NCI-H1092 treated with DMSO at 0.1 percent for 48 hours (cell line): ENCODE data around the gene PSMC2.
"Not testable (repeated sequence)": the region's sequence is repeated elsewhere in the genome, so short reads cannot be mapped to it uniquely, and the experiment has no call there.

Source experiments
- DNase-seq: peaks from one replicate; lab custom pipeline; 2025; lab: John Stamatoyannopoulos, UW

Gene PSMC2

DNA sequence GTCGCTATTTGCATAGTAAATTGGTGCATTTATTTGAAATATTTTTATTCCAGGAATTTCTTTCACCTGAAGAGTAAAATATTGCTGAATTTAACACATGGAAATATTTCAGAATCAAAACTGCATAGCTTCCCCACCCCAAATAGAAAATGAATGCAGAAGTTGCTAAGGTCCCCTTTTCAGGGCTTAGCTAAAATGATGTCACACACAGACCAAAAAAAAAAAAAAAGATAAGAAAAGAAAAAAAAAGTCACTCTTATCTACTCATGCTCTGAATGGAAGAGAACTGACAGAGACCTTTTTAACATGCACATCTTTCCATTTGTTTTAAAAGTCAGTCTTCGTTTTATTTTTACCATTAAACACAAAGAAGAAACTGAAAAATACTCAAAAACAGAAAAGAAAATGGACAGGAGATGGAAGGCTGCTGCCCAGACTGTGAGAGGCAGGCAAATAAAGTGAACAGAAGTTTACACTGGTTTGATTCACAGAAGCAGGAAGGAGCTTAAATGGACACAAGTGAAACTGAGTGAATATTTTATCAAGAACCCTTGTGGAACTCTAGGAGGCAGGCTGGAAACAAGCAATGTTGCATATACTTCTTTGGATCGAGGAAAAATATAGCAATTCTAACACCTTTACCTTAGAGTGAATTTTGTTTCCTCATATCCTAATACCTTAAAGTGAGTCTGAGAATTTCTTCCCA, 32.0 kb downstream of the PSMC2 start:
- DNase-seq: no peak

DNA sequence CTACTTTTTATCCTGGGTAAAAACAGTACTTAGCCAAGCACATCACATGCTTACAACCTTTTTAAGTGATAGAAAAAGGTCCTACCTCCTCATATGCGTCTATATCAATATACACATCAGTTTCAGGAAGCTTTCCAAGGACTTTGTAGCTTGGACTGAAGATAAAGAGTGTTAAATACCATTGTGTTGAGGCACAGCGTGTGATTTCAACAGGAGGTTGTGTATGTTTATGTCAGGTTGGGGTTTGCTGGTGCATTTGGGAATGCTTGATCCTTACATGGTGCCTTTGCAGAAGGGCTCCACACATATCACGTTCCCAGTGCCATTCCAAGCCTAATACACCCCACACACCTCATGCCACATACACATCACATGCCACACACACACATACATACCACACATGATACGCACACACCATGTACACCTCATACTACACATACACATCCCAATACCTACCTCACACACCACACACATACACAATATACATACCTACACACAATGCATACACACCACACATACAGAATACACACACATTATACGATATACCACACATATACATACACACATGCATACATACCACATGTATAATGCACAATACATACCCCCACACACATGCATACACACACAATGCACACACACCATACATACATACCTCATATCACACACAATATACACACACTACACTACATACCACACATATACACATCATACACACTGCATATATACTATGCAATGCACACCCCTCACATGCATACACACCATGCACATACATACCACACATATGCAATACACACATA, 33.1 kb downstream of the PSMC2 start:
- DNase-seq: no peak

DNA sequence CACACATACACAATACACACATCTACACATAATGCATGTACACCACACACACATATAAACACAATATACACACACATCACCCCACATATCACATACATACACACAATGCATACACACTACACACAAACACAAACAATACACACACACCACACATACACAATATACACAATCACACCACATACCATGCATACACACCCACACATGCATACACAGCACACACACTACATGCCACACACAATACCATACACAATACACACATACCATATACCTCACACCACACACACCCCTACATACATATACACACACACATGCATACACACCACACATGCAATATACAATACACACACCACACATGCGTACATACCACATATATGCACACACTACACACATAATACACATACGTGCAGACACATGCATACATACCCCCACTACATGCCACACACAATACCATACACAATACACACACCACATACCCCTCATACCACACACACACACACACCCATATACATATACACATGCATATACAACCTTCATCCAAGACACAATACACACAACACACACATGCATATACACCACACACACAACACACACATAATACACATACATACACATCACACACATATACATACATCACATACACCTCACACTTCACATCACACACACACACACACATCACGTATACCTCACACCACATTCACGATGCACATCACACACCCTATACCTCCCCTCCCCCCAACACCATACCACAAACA, 34.0 kb downstream of the PSMC2 start:
- DNase-seq: no peak

DNA sequence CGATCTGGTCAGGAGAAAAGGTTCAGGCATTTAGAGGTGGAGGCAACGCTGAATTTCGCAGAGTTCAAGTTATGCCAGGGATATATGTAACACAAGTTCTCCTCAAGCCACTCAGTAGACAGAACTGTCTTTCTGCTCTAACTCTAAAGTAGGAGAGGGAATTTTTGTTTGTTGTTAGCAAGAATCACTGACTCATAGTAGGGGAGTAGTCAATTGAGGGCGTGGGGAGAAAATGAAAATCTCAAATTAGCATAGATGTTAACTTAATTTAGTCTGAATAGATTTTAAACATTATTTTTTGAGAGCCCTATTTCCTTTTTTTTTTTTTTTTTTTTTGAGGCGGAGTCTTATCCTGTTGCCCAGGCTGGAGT, 34.6 kb downstream of the PSMC2 start:
- DNase-seq: no peak

DNA sequence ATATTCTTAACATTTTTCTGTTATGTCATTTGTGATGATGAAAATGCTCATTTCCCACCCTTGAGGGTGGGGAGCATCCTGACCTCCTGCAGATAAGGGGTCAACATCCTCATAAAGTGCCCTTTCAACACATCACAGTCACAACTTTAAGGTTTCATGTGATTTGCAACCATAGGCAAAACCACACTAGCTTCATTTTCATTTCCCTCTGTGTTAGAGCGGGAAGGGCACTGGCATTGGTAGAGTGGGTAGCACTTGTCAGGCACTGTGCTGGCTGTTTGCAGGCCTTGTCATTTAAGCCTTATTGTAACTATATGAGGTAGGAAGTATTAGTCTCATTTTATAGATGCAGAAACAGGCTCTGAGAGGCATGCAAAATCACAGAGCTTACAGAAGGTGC, 39.8 kb downstream of the PSMC2 start:
- DNase-seq: no peak

DNA sequence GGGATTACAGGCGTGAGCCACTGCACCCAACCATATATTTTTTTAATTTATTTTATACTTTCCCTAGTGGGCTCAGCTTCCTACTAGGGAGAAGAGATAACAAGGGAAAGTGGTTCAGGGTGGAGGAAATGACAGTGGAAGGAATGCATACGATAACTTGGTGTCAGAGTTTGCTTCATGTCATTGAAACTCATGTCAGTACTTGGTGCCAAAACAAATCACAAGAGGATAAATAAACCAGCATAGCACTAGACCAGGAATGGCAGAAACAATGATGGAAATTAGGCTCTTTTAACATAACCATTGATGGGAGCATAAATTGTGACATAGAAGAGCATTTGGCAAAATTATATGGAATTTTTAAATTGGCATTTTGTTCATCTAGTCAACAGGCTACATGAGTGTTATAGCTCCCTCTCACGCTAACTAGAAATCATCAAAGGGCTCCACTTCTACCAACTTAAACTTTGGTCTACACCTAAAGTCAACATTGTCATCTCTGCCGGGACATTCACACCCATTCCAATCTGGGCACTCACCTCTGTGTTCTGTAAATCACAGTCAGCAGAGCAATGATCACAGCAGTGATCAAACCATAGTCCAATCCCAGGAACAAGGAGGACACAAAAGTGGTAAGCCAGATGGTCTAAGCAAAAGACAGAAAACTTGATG, 41.2 kb downstream of the PSMC2 start:
- no peak for DNase-seq

DNA sequence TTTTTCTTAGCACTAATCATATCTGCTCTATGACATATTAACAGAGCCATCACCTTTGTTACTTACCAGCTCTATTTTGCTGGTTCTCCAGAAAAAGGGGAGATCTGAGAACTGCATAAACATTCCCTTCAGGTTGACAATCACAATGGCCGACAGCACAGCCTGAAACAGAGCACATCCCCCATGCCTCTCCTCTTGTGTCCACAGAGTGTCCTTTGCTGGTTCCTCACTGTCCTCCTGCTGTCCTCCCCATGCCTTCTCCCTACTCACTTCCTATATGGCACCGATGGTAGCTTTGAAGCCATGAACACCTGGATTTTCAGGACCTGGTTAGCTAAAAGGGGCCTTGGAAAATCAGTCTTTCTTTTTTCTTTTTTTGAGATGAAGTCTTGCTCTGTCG, 41.8 kb downstream of the PSMC2 start:
- DNase-seq: no peak

DNA sequence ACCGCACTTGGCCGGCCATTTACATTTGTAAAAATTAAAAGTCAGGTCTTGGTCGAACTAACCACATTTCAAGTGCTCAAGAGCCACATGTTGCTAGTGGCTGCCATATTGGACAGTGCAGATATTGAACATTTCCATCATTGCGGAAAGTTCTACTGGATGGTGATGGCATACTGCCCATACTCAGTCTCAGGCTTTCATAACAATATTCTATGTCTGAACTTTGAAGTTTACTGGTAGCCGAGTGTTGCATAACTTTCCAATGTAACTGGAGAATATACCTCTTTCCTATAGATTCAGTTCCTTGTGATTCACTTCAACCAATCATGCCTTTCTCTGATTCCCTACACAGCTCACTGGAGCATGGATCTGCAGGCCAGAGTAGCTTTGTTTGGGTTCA, 43.7 kb downstream of the PSMC2 start:
- no peak for DNase-seq

DNA sequence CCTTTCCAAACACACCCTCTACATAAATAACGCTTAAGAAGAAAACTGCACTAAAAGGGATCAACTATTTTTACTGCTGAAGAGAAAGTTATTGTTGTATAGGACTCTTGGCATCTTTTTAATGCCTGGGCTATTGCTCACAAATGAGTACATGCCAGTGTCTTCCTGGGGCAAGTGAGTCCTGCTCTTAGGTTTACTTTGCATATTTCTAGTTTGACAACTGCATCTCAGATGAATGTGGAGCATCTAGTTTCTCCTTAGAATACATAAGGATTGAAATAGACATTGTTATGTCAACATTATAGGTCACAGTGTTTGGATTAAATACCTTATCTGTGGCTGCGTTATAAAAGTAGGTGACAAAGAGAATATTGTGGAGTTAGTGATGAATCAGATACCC, 44.5 kb downstream of the PSMC2 start:
- DNase-seq: no peak

DNA sequence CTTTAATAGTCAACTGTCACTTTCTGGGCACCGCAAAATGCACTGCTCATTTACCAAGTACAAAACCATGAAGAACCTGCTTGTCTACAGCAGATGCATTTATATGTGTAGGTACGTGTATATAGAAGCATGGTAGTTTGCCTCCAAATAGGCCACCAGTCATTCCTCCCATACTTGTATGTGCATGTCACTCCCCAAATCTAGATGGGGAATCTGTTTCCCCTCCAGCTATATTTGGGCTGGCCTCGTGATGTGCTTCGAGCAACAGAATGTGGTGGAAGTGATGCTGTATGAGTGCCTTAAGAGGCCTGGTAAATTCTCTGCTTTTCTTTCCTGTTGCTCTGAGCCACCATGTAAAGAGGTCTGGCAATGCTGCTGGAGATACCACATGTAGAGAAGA, 47.1 kb downstream of the PSMC2 start:
- no peak for DNase-seq

DNA sequence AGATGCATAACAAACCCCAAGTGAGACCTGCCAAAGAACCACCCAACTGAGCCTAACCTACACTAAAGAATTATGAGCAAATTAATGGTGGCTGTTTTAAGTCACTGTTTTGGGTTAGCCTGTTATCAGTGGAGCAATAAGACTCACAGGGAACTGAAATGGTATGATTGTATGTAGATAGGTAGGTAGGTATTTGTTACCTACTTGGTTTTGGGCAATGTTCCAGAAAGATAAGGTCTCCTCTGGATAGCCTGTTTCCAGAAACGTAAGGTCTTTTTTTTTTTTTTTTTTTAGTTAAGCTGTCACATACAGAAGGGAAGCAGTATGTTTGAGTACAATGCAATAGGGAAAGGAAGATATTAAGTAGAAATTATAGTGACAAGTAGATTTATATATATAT, 47.6 kb downstream of the PSMC2 start:
- no peak for DNase-seq

DNA sequence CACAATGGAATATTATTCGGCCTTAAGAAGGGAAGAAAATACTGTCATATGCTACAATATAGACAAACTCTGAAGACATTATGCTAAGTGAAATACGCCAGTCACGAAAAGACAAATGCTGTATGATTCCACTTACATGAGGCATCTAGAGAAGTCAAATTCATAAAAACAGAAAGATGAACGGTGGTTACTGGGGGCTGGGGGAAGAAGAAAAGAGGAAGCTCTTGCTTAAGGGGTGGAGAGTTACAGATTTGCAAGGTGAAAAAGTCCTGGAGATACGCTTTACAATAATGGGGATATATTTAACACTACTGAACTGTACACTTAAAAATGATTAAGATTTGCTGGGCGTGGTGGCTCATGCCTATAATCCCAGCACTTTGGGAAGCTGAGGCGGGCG, 49.0 kb downstream of the PSMC2 start:
- no peak for DNase-seq

DNA sequence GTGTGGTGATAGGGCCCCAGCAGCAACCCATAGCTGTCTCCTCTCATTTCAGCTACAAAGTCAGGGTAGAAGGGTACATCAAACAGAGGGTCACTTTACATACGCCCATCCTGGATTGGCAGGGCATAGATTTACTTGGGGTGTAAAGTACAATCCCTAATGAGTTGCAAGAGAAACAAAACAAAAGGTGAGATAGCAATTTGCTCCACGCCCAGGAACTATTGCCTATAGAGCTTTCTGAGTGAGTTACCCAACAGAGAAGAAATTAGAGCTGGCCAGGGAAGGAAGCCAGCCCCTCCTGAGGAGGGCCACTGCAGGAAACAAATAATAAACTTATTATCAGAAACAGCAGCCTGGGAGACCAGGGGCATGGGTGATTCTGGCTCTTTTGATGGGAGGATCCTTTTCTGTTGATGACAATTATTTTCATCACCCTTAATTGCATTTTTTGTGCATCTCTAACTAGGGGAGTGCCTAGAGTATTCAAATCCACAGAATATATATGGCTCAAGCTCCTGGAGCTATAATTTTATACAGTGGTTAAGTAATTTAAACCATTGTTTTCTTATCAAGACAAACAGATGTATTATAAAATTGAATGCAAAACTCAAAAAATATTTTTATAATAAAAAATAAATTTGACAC, 51.2 kb downstream of the PSMC2 start:
- DNase-seq: no peak

DNA sequence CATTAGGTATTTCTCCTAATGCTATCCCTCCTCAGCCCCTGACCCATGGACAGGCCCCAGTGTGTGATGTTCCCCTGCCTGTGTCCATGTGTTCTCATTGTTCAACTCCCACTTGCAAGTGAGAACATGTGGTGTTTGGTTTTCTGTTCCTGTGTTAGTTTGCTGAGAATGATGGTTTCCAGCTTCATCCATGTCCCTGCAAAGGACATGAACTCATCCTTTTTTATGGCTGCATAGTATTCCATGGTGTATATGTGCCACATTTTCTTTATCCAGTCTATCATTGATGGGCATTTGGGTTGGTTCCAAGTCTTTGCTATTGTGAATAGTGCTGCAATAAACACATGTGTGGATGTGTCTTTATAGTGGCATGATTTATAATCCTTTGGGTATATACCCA, 52.2 kb downstream of the PSMC2 start:
- DNase-seq: not testable (repeated sequence)

DNA sequence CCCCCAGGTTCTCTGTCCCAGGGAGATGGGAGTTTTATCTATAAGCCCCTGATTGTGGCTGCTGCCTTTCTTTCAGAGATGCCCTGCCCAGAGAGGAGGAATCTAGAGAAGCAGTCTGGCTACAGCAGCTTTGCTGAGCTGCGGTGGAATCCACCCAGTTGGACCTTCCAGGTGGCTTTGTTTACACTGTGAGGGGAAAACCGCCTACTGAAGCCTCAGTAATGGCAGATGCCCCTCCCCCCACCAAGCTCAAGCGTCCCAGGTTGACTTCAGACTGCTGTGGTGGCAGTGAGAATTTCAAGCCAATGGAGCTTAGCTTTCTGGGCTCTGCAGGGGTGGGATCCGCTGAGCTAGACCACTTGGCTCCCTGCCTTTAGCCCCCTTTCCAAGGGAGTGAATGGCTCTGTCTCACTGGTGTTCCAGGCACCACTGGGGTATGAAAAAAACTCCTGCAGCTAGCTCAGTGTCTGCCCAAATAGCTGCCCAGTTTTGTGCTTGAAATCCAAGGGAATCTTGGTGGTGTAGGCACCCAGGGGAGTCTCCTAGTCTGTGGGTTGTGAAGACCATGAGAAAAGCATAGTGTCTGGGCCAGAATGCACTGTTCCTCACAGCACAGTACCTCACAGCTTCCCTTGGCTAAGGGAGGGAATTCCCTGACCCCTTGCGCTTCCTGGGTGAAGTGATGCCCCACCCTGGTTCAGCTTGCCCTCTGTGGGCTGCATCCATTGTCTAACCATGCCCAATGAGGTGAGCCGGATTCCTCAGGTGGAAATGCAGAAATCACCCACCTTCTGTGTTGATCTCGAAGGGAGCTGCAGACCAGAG, 58.6 kb downstream of the PSMC2 start:
- DNase-seq: not testable (repeated sequence)

DNA sequence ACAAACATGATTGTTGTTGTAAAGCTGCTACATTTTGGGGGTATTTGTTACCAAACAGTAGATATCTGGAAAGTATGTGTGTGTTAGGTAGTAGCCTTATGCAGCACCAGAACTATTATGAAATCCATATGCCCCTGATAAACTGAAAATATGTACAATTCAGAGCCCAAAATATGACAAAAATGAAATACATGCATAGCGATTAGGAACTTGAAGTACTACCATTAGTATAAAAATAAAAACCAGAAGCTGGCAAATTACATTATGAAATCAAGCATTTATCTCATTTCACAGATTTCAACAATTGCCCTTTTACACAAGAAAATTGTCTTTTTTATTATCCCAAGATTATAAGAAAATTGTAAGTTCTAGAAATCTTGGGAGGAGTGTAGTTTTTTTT, 64.7 kb downstream of the PSMC2 start:
- DNase-seq: no peak

DNA sequence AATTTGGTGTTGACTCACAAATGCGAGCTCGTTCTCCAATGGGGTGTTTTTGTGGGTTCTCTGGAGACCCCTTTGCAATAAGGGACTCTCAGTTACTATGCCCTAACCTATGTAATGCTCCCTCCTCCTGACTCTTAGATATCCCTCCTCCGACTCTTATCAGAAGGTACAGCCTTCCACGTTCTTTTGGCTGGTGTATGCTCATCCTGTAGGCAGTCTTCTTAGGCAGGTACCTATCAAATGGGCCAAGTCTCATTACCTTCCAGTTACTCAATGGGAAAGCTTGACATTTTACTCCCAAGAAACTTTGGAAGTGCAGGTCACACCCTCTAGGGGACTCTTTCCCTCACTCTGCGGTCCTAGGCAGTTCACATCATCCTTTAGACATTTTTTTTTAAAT, 66.0 kb downstream of the PSMC2 start:
- no peak for DNase-seq

DNA sequence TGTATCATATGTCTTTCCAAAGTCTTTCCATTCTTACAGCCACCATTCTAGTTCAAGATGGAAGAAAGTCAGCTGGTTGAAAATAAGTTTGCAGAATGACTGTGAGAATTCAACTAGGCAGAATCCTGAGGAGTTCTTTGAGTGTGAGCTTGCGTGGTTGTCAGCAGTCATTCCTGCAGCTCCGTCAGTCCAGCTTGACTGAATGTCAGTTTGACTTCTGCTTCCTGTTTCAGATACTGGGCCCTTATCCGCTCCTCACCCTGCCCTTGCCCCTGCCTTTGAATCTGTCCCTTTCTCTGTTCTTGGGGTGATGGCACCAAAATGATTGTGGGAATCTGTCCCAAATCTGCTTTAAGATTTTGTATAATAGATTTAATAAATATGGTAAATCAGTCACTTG, 70.8 kb downstream of the PSMC2 start:
- DNase-seq: no peak
